K562 (cell line): ENCODE results near the gene FGF11. TPM values are rescaled to one million over a fixed set of nuclear protein-coding genes. Genes with fewer than 3 reads are reported as not detected.
A peak's percentile ranks its signal among the peaks of the same experiment; 100 is the strongest.

Experiments used
- CC2D1A ChIP-seq: fragments of 450-650 bp; IDR thresholded peaks from 2 replicates; pipeline ENCODE4 v1.6.1; 2017; ENCODE audit warnings: mild to moderate bottlenecking
- NFE2L1 ChIP-seq: fragments of 450-650 bp; IDR thresholded peaks from 2 replicates; pipeline ENCODE4 v1.6.1; 2016; ENCODE audit warnings: missing genetic modification characterization, low read depth, mild to moderate bottlenecking, missing compliant biosample characterization, moderate library complexity, borderline replicate concordance
- REST ChIP-seq, 2 experiments: fragments of 450-650 bp; formaldehyde crosslinking in 1 of 2; IDR thresholded peaks; 2 replicates each; pipeline versions ENCODE4 v1.4.0 to v1.6.1; 2014 to 2020; ENCODE audit warnings: mild to moderate bottlenecking in 2 of 2, borderline replicate concordance in 1 of 2, low read depth in 1 of 2
- XRCC5 ChIP-seq: fragments of 200-400 bp; formaldehyde crosslinking; IDR thresholded peaks from 2 replicates; pipeline ENCODE4 v1.6.1; 2017; ENCODE audit warnings: low read depth, mild to moderate bottlenecking, low read length
- ZNF143 ChIP-seq: sonication (generic); formaldehyde crosslinking; IDR thresholded peaks from 2 replicates; pipeline ENCODE4 v1.9.0; 2022; ENCODE audit warnings: mild to moderate bottlenecking, missing genetic modification reagents
- polyA plus RNA-seq, 8 experiments: library from polyadenylated mRNA; depleted of rRNA in 4 of 8; stranded (reverse) in 5 of 8; unstranded in 3 of 8; fragments of >200 nt; fragmentation: Nextera tagmentation in 2 of 8; fragmentation: Illumina TruSeq in 1 of 8; extraction: Ambion mirVana in 2 of 8; extraction: Trizol in 1 of 8; gene quantifications; 2 replicates each; pipeline versions ENCODE4 v1.2.1 to v1.2.3, GENCODE V29; 2011 to 2014; ENCODE audit warnings: inconsistent platforms in 1 of 8, missing spikeins in 1 of 8
- total RNA-seq, 7 experiments: library from RNA; depleted of rRNA in 6 of 7; stranded (reverse); fragments of >200 nt in 6 of 7; fragmentation: Illumina TruSeq in 2 of 7; extraction: Trizol in 2 of 7; gene quantifications; 2 replicates each; pipeline versions ENCODE4 v1.2.1 to v1.2.3, GENCODE V29; 2011 to 2021; ENCODE audit warnings: low replicate concordance in 1 of 7
- TF ChIP-seq, protein P1 (sequence below): fragments of 450-650 bp; IDR thresholded peaks from 2 replicates; pipeline ENCODE4 v1.6.1; 2016; ENCODE audit warnings: mild to moderate bottlenecking, moderate library complexity

FGF11 gene
- total and polyA plus RNA-seq, 9 of the 15 experiments (the other 6 are each of a cell fraction or from before 2014, with no cell fraction given), result 1.2 to 7.5 (median 3.0) TPM

GRCh38 chr17:7404737-7405349 is 34.5 kb upstream of the FGF11 start (continued):
- TF ChIP-seq, protein P1, sequence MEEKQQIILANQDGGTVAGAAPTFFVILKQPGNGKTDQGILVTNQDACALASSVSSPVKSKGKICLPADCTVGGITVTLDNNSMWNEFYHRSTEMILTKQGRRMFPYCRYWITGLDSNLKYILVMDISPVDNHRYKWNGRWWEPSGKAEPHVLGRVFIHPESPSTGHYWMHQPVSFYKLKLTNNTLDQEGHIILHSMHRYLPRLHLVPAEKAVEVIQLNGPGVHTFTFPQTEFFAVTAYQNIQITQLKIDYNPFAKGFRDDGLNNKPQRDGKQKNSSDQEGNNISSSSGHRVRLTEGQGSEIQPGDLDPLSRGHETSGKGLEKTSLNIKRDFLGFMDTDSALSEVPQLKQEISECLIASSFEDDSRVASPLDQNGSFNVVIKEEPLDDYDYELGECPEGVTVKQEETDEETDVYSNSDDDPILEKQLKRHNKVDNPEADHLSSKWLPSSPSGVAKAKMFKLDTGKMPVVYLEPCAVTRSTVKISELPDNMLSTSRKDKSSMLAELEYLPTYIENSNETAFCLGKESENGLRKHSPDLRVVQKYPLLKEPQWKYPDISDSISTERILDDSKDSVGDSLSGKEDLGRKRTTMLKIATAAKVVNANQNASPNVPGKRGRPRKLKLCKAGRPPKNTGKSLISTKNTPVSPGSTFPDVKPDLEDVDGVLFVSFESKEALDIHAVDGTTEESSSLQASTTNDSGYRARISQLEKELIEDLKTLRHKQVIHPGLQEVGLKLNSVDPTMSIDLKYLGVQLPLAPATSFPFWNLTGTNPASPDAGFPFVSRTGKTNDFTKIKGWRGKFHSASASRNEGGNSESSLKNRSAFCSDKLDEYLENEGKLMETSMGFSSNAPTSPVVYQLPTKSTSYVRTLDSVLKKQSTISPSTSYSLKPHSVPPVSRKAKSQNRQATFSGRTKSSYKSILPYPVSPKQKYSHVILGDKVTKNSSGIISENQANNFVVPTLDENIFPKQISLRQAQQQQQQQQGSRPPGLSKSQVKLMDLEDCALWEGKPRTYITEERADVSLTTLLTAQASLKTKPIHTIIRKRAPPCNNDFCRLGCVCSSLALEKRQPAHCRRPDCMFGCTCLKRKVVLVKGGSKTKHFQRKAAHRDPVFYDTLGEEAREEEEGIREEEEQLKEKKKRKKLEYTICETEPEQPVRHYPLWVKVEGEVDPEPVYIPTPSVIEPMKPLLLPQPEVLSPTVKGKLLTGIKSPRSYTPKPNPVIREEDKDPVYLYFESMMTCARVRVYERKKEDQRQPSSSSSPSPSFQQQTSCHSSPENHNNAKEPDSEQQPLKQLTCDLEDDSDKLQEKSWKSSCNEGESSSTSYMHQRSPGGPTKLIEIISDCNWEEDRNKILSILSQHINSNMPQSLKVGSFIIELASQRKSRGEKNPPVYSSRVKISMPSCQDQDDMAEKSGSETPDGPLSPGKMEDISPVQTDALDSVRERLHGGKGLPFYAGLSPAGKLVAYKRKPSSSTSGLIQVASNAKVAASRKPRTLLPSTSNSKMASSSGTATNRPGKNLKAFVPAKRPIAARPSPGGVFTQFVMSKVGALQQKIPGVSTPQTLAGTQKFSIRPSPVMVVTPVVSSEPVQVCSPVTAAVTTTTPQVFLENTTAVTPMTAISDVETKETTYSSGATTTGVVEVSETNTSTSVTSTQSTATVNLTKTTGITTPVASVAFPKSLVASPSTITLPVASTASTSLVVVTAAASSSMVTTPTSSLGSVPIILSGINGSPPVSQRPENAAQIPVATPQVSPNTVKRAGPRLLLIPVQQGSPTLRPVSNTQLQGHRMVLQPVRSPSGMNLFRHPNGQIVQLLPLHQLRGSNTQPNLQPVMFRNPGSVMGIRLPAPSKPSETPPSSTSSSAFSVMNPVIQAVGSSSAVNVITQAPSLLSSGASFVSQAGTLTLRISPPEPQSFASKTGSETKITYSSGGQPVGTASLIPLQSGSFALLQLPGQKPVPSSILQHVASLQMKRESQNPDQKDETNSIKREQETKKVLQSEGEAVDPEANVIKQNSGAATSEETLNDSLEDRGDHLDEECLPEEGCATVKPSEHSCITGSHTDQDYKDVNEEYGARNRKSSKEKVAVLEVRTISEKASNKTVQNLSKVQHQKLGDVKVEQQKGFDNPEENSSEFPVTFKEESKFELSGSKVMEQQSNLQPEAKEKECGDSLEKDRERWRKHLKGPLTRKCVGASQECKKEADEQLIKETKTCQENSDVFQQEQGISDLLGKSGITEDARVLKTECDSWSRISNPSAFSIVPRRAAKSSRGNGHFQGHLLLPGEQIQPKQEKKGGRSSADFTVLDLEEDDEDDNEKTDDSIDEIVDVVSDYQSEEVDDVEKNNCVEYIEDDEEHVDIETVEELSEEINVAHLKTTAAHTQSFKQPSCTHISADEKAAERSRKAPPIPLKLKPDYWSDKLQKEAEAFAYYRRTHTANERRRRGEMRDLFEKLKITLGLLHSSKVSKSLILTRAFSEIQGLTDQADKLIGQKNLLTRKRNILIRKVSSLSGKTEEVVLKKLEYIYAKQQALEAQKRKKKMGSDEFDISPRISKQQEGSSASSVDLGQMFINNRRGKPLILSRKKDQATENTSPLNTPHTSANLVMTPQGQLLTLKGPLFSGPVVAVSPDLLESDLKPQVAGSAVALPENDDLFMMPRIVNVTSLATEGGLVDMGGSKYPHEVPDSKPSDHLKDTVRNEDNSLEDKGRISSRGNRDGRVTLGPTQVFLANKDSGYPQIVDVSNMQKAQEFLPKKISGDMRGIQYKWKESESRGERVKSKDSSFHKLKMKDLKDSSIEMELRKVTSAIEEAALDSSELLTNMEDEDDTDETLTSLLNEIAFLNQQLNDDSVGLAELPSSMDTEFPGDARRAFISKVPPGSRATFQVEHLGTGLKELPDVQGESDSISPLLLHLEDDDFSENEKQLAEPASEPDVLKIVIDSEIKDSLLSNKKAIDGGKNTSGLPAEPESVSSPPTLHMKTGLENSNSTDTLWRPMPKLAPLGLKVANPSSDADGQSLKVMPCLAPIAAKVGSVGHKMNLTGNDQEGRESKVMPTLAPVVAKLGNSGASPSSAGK, result no peak
- TF ChIP-seq ZNF143, result no peak
- no peak for TF ChIP-seq NFE2L1 (tag)
- no peak for TF ChIP-seq REST (IDR thresholded peaks at IDR 0.05; ENCODE audit: borderline replicate concordance)
- no peak for TF ChIP-seq REST (CRISPR knock-in tag; IDR thresholded peaks at IDR 0.05; ENCODE audit: low read depth)
- no peak for TF ChIP-seq XRCC5
- peak; percentile 99 for TF ChIP-seq CC2D1A
